KMS-11 (cell line): ENCODE measurements around the gene KCND2.
"Not testable (repeated sequence)": the region's sequence is repeated elsewhere in the genome, so short reads cannot be mapped to it uniquely, and the experiment has no call there.

Source experiments
- H2AFZ ChIP-seq: fragments of 200-600 bp; sonication (generic); 2 replicates; pipeline ENCODE4 v1.6.1; 2016; ENCODE audit warnings: antibody characterized with exemption, mixed run types, low read depth
- H3K27ac ChIP-seq: fragments of 200-600 bp; sonication (generic); 2 replicates; pipeline ENCODE4 v1.6.1; 2016; ENCODE audit warnings: mild to moderate bottlenecking, mixed run types
- H3K27me3 ChIP-seq: fragments of 200-600 bp; sonication (generic); 2 replicates; pipeline ENCODE4 v1.6.1; 2017; ENCODE audit warnings: mild to moderate bottlenecking, low read depth, mixed run types, moderate library complexity; ENCODE audit not compliant: insufficient read depth
- H3K36me3 ChIP-seq: fragments of 200-600 bp; sonication (generic); 2 replicates; pipeline ENCODE4 v1.6.1; 2017; ENCODE audit warnings: mild to moderate bottlenecking, mixed run types; ENCODE audit not compliant: insufficient read depth
- H3K4me1 ChIP-seq: fragments of 200-600 bp; sonication (generic); 2 replicates; pipeline ENCODE4 v1.6.1; 2016; ENCODE audit warnings: mild to moderate bottlenecking, low read depth, mixed run types; ENCODE audit not compliant: poor library complexity, severe bottlenecking
- H3K4me2 ChIP-seq: fragments of 200-600 bp; sonication (generic); 2 replicates; pipeline ENCODE4 v1.7.0; 2016; ENCODE audit warnings: mild to moderate bottlenecking, mixed run types
- H3K4me3 ChIP-seq: fragments of 200-600 bp; sonication (generic); IDR thresholded peaks from 2 replicates; pipeline ENCODE4 v1.6.1; 2017; ENCODE audit warnings: low read depth, low read length, mixed read lengths; ENCODE audit not compliant: insufficient read depth
- H3K79me2 ChIP-seq: fragments of 200-600 bp; sonication (generic); 2 replicates; pipeline ENCODE4 v1.6.1; 2016; ENCODE audit warnings: low read depth, mixed run types; ENCODE audit not compliant: insufficient read depth
- H3K9ac ChIP-seq: fragments of 200-600 bp; sonication (generic); 2 replicates; pipeline ENCODE4 v1.6.1; 2016; ENCODE audit warnings: mild to moderate bottlenecking, mixed run types
- H4K20me1 ChIP-seq: fragments of 200-600 bp; sonication (generic); 2 replicates; pipeline ENCODE4 v1.6.1; 2016; ENCODE audit warnings: mild to moderate bottlenecking, mixed run types; ENCODE audit not compliant: insufficient read depth
- TF ChIP-seq, protein P1 (sequence below): fragments of 200-600 bp; sonication (generic); conservative IDR thresholded peaks from 2 replicates; pipeline ENCODE4 v1.6.1; 2017; ENCODE audit warnings: low read depth, mild to moderate bottlenecking, antibody characterized with exemption, low read length, moderate library complexity, mixed read lengths

KCND2 gene

DNA sequence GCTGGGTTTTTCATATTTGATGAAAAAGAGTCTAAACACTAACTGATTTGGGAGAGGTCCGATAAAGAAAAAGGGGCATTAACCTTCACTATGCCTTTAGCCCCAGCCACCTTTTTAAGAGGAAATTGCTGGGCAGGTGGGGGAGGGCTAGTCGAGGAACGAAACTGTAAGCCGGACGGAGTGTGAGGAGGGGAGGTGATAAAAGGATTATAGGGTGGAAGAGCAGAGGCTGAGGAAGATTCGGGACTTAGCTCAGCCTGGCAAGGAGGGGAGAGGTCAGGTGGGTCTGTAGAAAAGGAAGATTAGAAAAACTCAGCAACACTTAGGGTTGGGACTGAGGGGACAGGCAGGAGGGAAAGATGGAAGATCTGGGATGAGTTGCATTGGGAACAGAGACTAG, 508.0 kb downstream of the KCND2 start:
- Histone ChIP-seq H3K9ac (no peak overlapping the region), H3K36me3 (no peaks in the 10 kb centered on the region), H3K4me3 (no peak overlapping the region), H3K27me3 (no peaks in the 10 kb centered on the region), H3K27ac (no peak overlapping the region), H3K4me1 (no peaks in the 10 kb centered on the region), H3K79me2 (no peaks in the 10 kb centered on the region), H4K20me1 (no peaks in the 10 kb centered on the region), H2AFZ (no peak overlapping the region), H3K4me2 (no peak overlapping the region)
- TF ChIP-seq, protein P1, sequence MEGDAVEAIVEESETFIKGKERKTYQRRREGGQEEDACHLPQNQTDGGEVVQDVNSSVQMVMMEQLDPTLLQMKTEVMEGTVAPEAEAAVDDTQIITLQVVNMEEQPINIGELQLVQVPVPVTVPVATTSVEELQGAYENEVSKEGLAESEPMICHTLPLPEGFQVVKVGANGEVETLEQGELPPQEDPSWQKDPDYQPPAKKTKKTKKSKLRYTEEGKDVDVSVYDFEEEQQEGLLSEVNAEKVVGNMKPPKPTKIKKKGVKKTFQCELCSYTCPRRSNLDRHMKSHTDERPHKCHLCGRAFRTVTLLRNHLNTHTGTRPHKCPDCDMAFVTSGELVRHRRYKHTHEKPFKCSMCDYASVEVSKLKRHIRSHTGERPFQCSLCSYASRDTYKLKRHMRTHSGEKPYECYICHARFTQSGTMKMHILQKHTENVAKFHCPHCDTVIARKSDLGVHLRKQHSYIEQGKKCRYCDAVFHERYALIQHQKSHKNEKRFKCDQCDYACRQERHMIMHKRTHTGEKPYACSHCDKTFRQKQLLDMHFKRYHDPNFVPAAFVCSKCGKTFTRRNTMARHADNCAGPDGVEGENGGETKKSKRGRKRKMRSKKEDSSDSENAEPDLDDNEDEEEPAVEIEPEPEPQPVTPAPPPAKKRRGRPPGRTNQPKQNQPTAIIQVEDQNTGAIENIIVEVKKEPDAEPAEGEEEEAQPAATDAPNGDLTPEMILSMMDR, result no peak

DNA sequence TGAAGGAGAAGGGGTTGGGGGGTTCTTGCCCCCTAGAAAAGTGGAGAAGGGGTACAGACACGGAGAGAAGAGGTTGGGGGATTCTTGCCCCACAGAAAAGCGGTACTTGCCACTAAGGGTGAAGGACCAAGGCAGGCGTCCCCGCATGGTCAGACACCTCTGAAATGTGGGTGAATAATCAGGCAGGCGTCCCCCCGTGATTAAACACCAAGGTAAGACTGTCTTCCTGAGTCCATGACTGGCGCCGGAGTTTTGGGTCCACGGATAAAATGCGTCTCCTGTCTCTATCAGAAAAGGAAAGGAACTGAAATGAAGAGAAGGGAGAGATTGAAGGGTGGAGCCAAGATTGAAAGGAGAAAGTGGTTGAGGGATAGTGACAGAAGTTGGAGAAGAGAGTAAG, 508.9 kb downstream of the KCND2 start:
- H3K79me2 ChIP-seq, H3K4me3 ChIP-seq, H3K9ac ChIP-seq, H3K27ac ChIP-seq, H4K20me1 ChIP-seq, H3K4me1 ChIP-seq, H3K4me2 ChIP-seq, H2AFZ ChIP-seq, H3K36me3 ChIP-seq, H3K27me3 ChIP-seq: not testable (repeated sequence)

DNA sequence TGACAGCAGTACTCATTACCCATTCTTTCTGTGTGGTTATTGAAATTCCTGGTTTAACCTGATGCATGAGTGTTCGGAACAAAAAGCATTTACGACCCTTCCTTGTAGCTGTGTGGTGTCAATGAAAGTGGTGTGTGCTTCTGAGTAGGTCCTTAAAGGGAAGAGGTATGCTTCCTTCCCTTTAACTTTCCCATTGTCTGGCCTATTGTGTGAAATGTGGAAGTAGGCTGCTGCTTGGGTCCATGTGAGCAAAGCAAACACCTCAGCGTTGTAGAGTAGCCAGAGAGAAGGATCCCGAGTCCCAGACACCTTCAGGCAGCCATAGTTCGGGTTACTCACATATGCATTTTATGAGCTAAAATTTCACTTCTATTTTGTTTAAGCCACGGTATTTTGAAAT, 510.3 kb downstream of the KCND2 start:
- H3K4me1 ChIP-seq, result no peaks in the 10 kb centered on the region
- H3K4me3 ChIP-seq, result no peak overlapping the region
- no peak overlapping the region for H3K9ac ChIP-seq
- H2AFZ ChIP-seq, result no peak overlapping the region
- no peaks in the 10 kb centered on the region for H3K79me2 ChIP-seq
- H3K27me3 ChIP-seq, result no peaks in the 10 kb centered on the region
- no peak overlapping the region for H3K4me2 ChIP-seq
- TF ChIP-seq, protein P1, result no peak
- H4K20me1 ChIP-seq, result no peaks in the 10 kb centered on the region
- H3K27ac ChIP-seq, result no peak overlapping the region
- no peaks in the 10 kb centered on the region for H3K36me3 ChIP-seq

DNA sequence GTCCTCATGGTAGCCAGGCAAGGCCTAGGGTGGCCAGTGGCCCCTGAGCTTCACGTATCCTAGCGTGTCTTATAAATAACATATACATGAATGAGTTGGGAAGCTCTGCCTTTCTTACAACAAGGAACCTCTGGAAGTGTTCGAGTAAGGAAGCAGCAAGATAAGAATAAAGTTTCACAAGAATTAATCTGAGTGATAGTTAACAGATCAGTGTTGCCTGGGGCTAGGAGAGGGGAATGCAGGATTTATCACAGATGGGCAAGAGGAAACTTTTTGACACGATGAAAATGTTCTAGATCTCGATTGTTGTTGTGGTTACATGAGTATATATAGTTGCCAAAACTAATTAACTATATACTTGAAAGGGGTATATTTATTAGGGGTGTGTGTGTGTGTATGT, 510.7 kb downstream of the KCND2 start:
- Histone ChIP-seq H3K4me3 (no peak overlapping the region), H3K4me2 (no peak overlapping the region), H3K9ac (no peak overlapping the region), H3K27ac (no peak overlapping the region), H3K27me3 (no peaks in the 10 kb centered on the region), H4K20me1 (no peaks in the 10 kb centered on the region), H3K4me1 (no peaks in the 10 kb centered on the region), H2AFZ (no peak overlapping the region), H3K79me2 (no peaks in the 10 kb centered on the region), H3K36me3 (no peaks in the 10 kb centered on the region)
- TF ChIP-seq, protein P1, result no peak

DNA sequence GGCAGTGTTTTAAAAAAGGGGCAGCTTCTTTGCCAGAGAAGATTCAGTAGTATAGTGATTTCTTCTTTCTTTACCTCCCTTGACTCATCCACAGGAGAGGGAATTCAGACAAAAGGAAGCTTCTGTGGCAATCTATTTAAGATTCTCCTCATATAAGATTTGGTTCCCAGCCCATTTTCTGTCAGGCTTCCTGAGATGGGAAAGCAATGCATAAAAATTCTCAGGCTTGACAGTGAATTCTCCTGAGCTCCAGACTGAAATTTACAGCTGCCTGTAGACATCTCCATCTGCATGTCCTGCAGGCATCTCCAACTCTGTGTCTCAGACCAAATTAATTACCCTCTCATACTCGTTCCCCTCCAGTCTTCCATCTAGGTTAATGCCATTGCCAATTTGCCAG, 512.1 kb downstream of the KCND2 start:
- Histone ChIP-seq H3K79me2 (no peaks in the 10 kb centered on the region), H3K27ac (no peak overlapping the region), H4K20me1 (no peaks in the 10 kb centered on the region), H3K4me1 (no peaks in the 10 kb centered on the region), H2AFZ (no peak overlapping the region), H3K4me3 (no peak overlapping the region), H3K27me3 (no peaks in the 10 kb centered on the region), H3K9ac (no peak overlapping the region), H3K4me2 (no peak overlapping the region), H3K36me3 (no peaks in the 10 kb centered on the region)
- TF ChIP-seq, protein P1, result no peak
